Stimulated activated memory B cell treated with anti-CD40 and anti-IgM and Interleukin-4, amounts not matched to agents 10 μg/mL and 1 μg/mL and 100 μg/mL, for 72 hours (primary cell): ENCODE measurements around the gene DDX20.

Source experiments
- ATAC-seq: fragments of 150-1000 bp; cut with Tn5 transposase; 2 replicates; pipeline ENCODE4 v1.10.0; 2021
- H3K27ac Mint-ChIP-seq: one replicate; pipeline ENCODE4 v1.8.0; 2022; ENCODE audit warnings: mild to moderate bottlenecking, mixed read lengths
- H3K27me3 Mint-ChIP-seq: one replicate; pipeline ENCODE4 v1.8.0; 2022; ENCODE audit warnings: mixed read lengths
- H3K36me3 Mint-ChIP-seq: one replicate; pipeline ENCODE4 v1.8.0; 2022; ENCODE audit warnings: mixed read lengths
- H3K4me1 Mint-ChIP-seq: one replicate; pipeline ENCODE4 v1.8.0; 2022; ENCODE audit warnings: mixed read lengths
- H3K4me3 Mint-ChIP-seq: one replicate; pipeline ENCODE4 v1.8.0; 2022; ENCODE audit warnings: mild to moderate bottlenecking, moderate library complexity, mixed read lengths
- H3K9me3 Mint-ChIP-seq: one replicate; pipeline ENCODE4 v1.8.0; 2022; ENCODE audit warnings: mixed read lengths

Gene DDX20

GRCh38 chr1:111755331-111756123, at the start of gene DDX20:
TSS of gene DDX20 (plus strand) at chr1:111755901. CDS start at chr1:111755925, 24 bp downstream.
- peak; percentile 97 for ATAC-seq
- H3K27me3 Mint-ChIP-seq = no peaks in the 10 kb centered on the region
- peaks cover 31% of the 10 kb centered on the region for H3K4me1 Mint-ChIP-seq
- peaks cover 18% of the 10 kb centered on the region for H3K36me3 Mint-ChIP-seq
- H3K27ac Mint-ChIP-seq = peak within 1 kb of the TSS; percentile 98
- peak within 1 kb of the TSS; percentile 90 for H3K4me3 Mint-ChIP-seq
- no peaks in the 10 kb centered on the region for H3K9me3 Mint-ChIP-seq

GRCh38 chr1:111706921-111707320, 48.8 kb upstream of the DDX20 start:
- peaks cover 42% of the 10 kb centered on the region for H3K36me3 Mint-ChIP-seq
- H3K4me1 Mint-ChIP-seq = no peaks in the 10 kb centered on the region
- H3K4me3 Mint-ChIP-seq = no peak overlapping the region
- no peaks in the 10 kb centered on the region for H3K27me3 Mint-ChIP-seq
- no peaks in the 10 kb centered on the region for H3K9me3 Mint-ChIP-seq
- no peak for ATAC-seq
- peak overlapping the region; percentile 68 for H3K27ac Mint-ChIP-seq

- Mint-ChIP-seq H3K4me3 (no peak overlapping the region), H3K4me1 (no peaks in the 10 kb centered on the region), H3K36me3 (peaks cover 42% of the 10 kb centered on the region), H3K27ac (peak overlapping the region; percentile 68), H3K27me3 (no peaks in the 10 kb centered on the region), H3K9me3 (no peaks in the 10 kb centered on the region)
- no peak for ATAC-seq
Observed at GRCh38 chr1:111707906-111708305, 47.8 kb upstream of the DDX20 start.

- Mint-ChIP-seq H3K9me3 (no peaks in the 10 kb centered on the region), H3K4me1 (no peaks in the 10 kb centered on the region), H3K27me3 (no peaks in the 10 kb centered on the region), H3K4me3 (no peak overlapping the region), H3K36me3 (peaks cover 30% of the 10 kb centered on the region), H3K27ac (no peak overlapping the region)
- ATAC-seq = no peak
Observed at GRCh38 chr1:111709986-111710385, 45.7 kb upstream of the DDX20 start.

GRCh38 chr1:111716333-111716732, 39.4 kb upstream of the DDX20 start:
- H3K27ac Mint-ChIP-seq = no peak overlapping the region
- ATAC-seq = no peak
- H3K4me1 Mint-ChIP-seq = peaks cover 6% of the 10 kb centered on the region
- no peaks in the 10 kb centered on the region for H3K27me3 Mint-ChIP-seq
- peaks cover 17% of the 10 kb centered on the region for H3K36me3 Mint-ChIP-seq
- no peaks in the 10 kb centered on the region for H3K9me3 Mint-ChIP-seq
- no peak overlapping the region for H3K4me3 Mint-ChIP-seq

GRCh38 chr1:111717450-111717849, 38.3 kb upstream of the DDX20 start:
- no peak overlapping the region for H3K27ac Mint-ChIP-seq
- peaks cover 6% of the 10 kb centered on the region for H3K4me1 Mint-ChIP-seq
- no peak for ATAC-seq
- H3K36me3 Mint-ChIP-seq = peaks cover 17% of the 10 kb centered on the region
- H3K9me3 Mint-ChIP-seq = no peaks in the 10 kb centered on the region
- H3K27me3 Mint-ChIP-seq = no peaks in the 10 kb centered on the region
- H3K4me3 Mint-ChIP-seq = no peak overlapping the region

GRCh38 chr1:111719135-111719534, 36.6 kb upstream of the DDX20 start:
- peak overlapping the region; percentile 19 for H3K27ac Mint-ChIP-seq
- H3K27me3 Mint-ChIP-seq = no peaks in the 10 kb centered on the region

GRCh38 chr1:111719674-111720132, 36.0 kb upstream of the DDX20 start:
- Mint-ChIP-seq H3K27ac (peak overlapping the region; percentile 15), H3K9me3 (no peaks in the 10 kb centered on the region), H3K36me3 (peaks cover 17% of the 10 kb centered on the region), H3K27me3 (no peaks in the 10 kb centered on the region), H3K4me1 (peaks cover 18% of the 10 kb centered on the region), H3K4me3 (no peak overlapping the region)
- ATAC-seq = no peak

More at GRCh38 chr1:111719135-111719534, 36.6 kb upstream of the DDX20 start:
- Mint-ChIP-seq H3K36me3 (peaks cover 17% of the 10 kb centered on the region), H3K9me3 (no peaks in the 10 kb centered on the region), H3K4me1 (peaks cover 18% of the 10 kb centered on the region), H3K4me3 (no peak overlapping the region)
- no peak for ATAC-seq

- H3K9me3 Mint-ChIP-seq = no peaks in the 10 kb centered on the region
- peaks cover 18% of the 10 kb centered on the region for H3K4me1 Mint-ChIP-seq
- no peak for ATAC-seq
- peaks cover 17% of the 10 kb centered on the region for H3K36me3 Mint-ChIP-seq
- no peaks in the 10 kb centered on the region for H3K27me3 Mint-ChIP-seq
- peak overlapping the region; percentile 15 for H3K27ac Mint-ChIP-seq
- no peak overlapping the region for H3K4me3 Mint-ChIP-seq
Observed at GRCh38 chr1:111720274-111720976, 35.3 kb upstream of the DDX20 start.

- peaks cover 18% of the 10 kb centered on the region for H3K4me1 Mint-ChIP-seq
- ATAC-seq = no peak
- H3K27ac Mint-ChIP-seq = peak overlapping the region; percentile 15
- no peaks in the 10 kb centered on the region for H3K9me3 Mint-ChIP-seq
- H3K27me3 Mint-ChIP-seq = no peaks in the 10 kb centered on the region
- peaks cover 17% of the 10 kb centered on the region for H3K36me3 Mint-ChIP-seq
- H3K4me3 Mint-ChIP-seq = no peak overlapping the region
Observed at GRCh38 chr1:111720977-111721786, 34.5 kb upstream of the DDX20 start.

- Mint-ChIP-seq H3K36me3 (no peaks in the 10 kb centered on the region), H3K4me1 (peaks cover 18% of the 10 kb centered on the region), H3K27ac (peak overlapping the region; percentile 1), H3K4me3 (no peak overlapping the region), H3K27me3 (no peaks in the 10 kb centered on the region), H3K9me3 (no peaks in the 10 kb centered on the region)
- peak; percentile 76 for ATAC-seq
Observed at GRCh38 chr1:111723091-111723806, 32.5 kb upstream of the DDX20 start.

GRCh38 chr1:111723871-111724270, 31.8 kb upstream of the DDX20 start:
- peak overlapping the region; percentile 1 for H3K27ac Mint-ChIP-seq

GRCh38 chr1:111725192-111725591, 30.5 kb upstream of the DDX20 start:
- Mint-ChIP-seq H3K9me3 (no peaks in the 10 kb centered on the region), H3K4me3 (no peak overlapping the region), H3K27me3 (no peaks in the 10 kb centered on the region), H3K36me3 (no peaks in the 10 kb centered on the region), H3K4me1 (peaks cover 18% of the 10 kb centered on the region), H3K27ac (no peak overlapping the region)
- ATAC-seq = no peak

More at GRCh38 chr1:111723871-111724270, 31.8 kb upstream of the DDX20 start:
- Mint-ChIP-seq H3K4me1 (peaks cover 18% of the 10 kb centered on the region), H3K27me3 (no peaks in the 10 kb centered on the region), H3K36me3 (no peaks in the 10 kb centered on the region), H3K4me3 (no peak overlapping the region), H3K9me3 (no peaks in the 10 kb centered on the region)
- ATAC-seq = no peak

- Mint-ChIP-seq H3K27ac (no peak overlapping the region), H3K9me3 (no peaks in the 10 kb centered on the region), H3K27me3 (no peaks in the 10 kb centered on the region), H3K36me3 (no peaks in the 10 kb centered on the region), H3K4me3 (no peak overlapping the region), H3K4me1 (peaks cover 13% of the 10 kb centered on the region)
- ATAC-seq = no peak
Observed at GRCh38 chr1:111727056-111727455, 28.6 kb upstream of the DDX20 start.
